Measurements from ENCODE around the gene RASSF5.
A peak's percentile ranks its signal among the peaks of the same experiment; 100 is the strongest.

Gene RASSF5

GRCh38 chr1:206497363-206497762 is 10.0 kb upstream of the RASSF5 start:
- DNase-seq: no peak

- no peak for DNase-seq
Observed at GRCh38 chr1:206497774-206498173, 9.6 kb upstream of the RASSF5 start.

- no peak for DNase-seq
Observed at GRCh38 chr1:206498685-206499084, 8.6 kb upstream of the RASSF5 start.

- DNase-seq: no peak
Observed at GRCh38 chr1:206500046-206500445, 7.3 kb upstream of the RASSF5 start.

- DNase-seq: no peak
Observed at GRCh38 chr1:206501881-206502280, 5.5 kb upstream of the RASSF5 start.

- no peak for DNase-seq
Observed at GRCh38 chr1:206502403-206502802, 4.9 kb upstream of the RASSF5 start.

GRCh38 chr1:206502812-206503211 is 4.5 kb upstream of the RASSF5 start:
- DNase-seq: no peak

- peak; percentile 94 for DNase-seq
Observed at GRCh38 chr1:206503591-206504362, 3.6 kb upstream of the RASSF5 start.

GRCh38 chr1:206504363-206504713 is 3.0 kb upstream of the RASSF5 start:
- DNase-seq: no peak

- DNase-seq: peak; percentile 23
Observed at GRCh38 chr1:206505702-206506355, 1.5 kb upstream of the RASSF5 start.

GRCh38 chr1:206506405-206507283 is 687 bp upstream of the RASSF5 start:
- no peak for DNase-seq

GRCh38 chr1:206508130-206508889 is 979 bp downstream of the RASSF5 start:
- DNase-seq: no peak

- DNase-seq: peak; percentile 57
Observed at GRCh38 chr1:206508956-206509355, 1.6 kb downstream of the RASSF5 start.

GRCh38 chr1:206509612-206510257 is 2.4 kb downstream of the RASSF5 start:
- DNase-seq: no peak

- no peak for DNase-seq
Observed at GRCh38 chr1:206510371-206510770, 3.0 kb downstream of the RASSF5 start.

GRCh38 chr1:206511362-206512057 is 4.2 kb downstream of the RASSF5 start:
- DNase-seq: no peak

- DNase-seq: no peak
Observed at GRCh38 chr1:206512058-206512850, 4.9 kb downstream of the RASSF5 start.

GRCh38 chr1:206512851-206513180 is 5.5 kb downstream of the RASSF5 start:
- no peak for DNase-seq

GRCh38 chr1:206513312-206514111 is 6.2 kb downstream of the RASSF5 start:
- DNase-seq: peak; percentile 88
